Ectodermal cell (in vitro differentiated cells): Measurements from ENCODE around the gene PDE1A.

ENCODE experiments used
- H3K27ac ChIP-seq: 2 replicates; pipeline ENCODE4 v1.7.0; 2013; ENCODE audit warnings: mild to moderate bottlenecking, low read depth, low read length; ENCODE audit not compliant: insufficient read depth, poor library complexity, severe bottlenecking
- H3K27me3 ChIP-seq: 2 replicates; pipeline ENCODE4 v1.7.0; 2013; ENCODE audit warnings: mild to moderate bottlenecking, low read length; ENCODE audit not compliant: insufficient read depth, control insufficient read depth, poor library complexity, severe bottlenecking
- H3K36me3 ChIP-seq: one replicate; pipeline ENCODE4 v1.7.0; 2013; ENCODE audit warnings: low read length; ENCODE audit not compliant: control insufficient read depth, insufficient read depth
- H3K4me1 ChIP-seq: one replicate; pipeline ENCODE4 v1.7.0; 2013; ENCODE audit warnings: low read length; ENCODE audit not compliant: control insufficient read depth, insufficient read depth
- H3K4me3 ChIP-seq: 2 replicates; pipeline ENCODE4 v1.7.0; 2013; ENCODE audit warnings: low read depth, low read length, control low read depth; ENCODE audit not compliant: insufficient read depth
- H3K9me3 ChIP-seq: 2 replicates; pipeline ENCODE4 v1.7.0; 2013; ENCODE audit warnings: mild to moderate bottlenecking, low read length, moderate library complexity; ENCODE audit not compliant: control insufficient read depth
- WGBS, 2 experiments: methylation state at CpG; one replicate each; pipeline ENCODE4 v1.1.7; 2013; ENCODE audit warnings: missing lambda C conversion rate in 2 of 2; 5-methylcytosine and 5-hydroxymethylcytosine counted together

PDE1A gene

DNA sequence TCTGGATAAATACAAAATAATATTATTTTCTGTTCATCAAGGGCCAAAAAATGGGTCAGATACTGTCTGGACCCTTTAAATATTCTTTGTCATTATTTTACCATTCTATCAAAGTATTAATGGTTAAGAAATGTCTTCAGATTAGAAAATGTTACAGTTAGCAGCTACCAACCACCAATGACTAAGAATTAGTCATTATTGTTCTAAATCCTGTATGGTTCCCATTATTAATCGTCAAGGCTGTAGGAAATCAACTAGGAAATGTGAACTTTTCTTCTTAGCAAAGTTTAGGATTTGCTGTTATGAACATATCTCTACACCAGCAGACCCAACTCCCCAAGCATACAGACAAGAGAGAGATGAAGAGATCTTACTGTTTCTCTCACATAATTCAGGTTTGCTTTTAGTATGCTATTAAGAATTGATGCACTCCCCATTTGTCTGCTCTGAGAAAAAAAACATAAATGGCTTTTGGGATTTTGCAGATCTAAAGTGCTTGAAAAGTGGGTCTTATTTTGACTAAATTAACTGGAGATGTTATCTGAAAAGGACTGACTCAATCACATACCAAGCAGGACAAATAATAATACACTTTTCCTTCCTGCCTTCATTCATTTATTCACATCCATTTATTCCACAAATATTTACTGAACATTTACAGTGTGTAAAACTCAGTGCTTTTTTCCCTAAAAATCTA, 293.5 kb downstream of the PDE1A start:
- Histone ChIP-seq H3K27ac (no peak overlapping the region), H3K4me1 (no peaks in the 10 kb centered on the region), H3K27me3 (no peaks in the 10 kb centered on the region), H3K9me3 (no peaks in the 10 kb centered on the region), H3K4me3 (no peak overlapping the region), H3K36me3 (no peaks in the 10 kb centered on the region)
- WGBS, 2 experiments, result 100% methylated on average over 1 of the region's 1 CpG

- no peaks in the 10 kb centered on the region for H3K4me1 ChIP-seq
- H3K27me3 ChIP-seq, result no peaks in the 10 kb centered on the region
Observed at GRCh38 chr2:182132605-182133004, 294.2 kb downstream of the PDE1A start.

DNA sequence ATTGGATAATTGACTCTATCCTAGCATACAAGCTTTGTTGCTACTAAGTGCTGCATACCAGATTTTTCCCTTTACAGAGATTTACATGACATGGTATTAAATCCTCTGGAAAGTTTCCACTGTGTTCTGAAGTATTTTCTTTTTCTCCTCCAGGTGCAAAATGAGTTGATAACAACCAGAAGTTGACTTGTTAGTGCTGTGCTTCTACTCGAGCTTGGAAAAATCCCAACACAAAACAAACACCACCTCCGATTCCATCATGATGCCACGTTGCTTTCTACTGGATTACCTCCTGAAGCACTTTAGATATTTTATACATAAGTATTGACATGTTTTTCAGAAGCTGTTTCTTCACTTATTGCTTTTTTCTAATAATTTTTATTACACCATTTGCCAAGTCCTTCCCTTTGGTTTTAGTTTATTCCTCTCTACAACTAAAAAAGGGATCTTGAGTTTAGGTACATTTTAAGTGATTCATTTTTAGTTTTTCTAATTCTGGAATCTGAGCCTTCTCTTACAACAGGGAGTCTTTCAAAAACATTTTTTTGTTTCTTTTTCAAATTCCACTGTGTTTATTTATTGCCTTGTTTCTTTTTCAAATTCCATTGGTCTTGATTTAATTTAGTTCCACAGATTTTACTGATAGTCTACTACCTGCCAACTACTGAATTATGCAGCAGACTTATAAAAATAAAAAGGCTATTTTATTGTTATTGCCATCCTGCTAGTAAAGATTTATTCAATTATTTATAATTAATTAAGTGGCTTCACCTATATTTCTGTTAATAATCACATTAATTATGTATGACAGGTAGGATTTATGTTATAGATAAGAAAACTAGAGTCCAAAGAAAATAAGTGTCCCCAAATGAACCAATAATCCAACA, 297.8 kb downstream of the PDE1A start:
- H3K36me3 ChIP-seq, result no peaks in the 10 kb centered on the region
- H3K4me3 ChIP-seq, result no peak overlapping the region
- H3K9me3 ChIP-seq, result no peaks in the 10 kb centered on the region
- H3K27ac ChIP-seq, result no peak overlapping the region
- H3K27me3 ChIP-seq, result no peaks in the 10 kb centered on the region
- 78 to 85% methylated on average over 2 to 3 of the region's 3 CpGs for WGBS, 2 experiments
- H3K4me1 ChIP-seq, result no peaks in the 10 kb centered on the region

More at GRCh38 chr2:182132605-182133004, 294.2 kb downstream of the PDE1A start:
- Histone ChIP-seq H3K9me3 (no peaks in the 10 kb centered on the region), H3K27ac (no peak overlapping the region), H3K4me3 (no peak overlapping the region), H3K36me3 (no peaks in the 10 kb centered on the region)

DNA sequence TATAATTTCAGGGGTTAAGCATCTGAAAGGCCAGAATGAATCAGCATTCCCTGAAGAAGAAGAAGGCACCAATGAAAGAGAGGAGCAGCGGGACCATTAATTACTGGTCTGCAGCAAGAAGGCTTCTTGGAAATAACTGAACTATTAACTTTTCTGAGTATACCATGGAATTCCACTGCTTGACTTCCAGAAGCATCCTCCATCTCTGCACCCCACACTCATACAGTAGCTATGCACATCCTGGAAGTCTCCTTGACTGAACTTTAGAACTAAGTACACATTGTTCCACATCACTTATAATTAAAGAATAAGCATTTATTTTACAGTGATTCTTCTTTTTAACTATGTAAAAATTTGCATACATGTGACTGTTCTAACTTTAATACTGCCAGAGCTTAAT, 309.6 kb downstream of the PDE1A start:
- no peak overlapping the region for H3K4me3 ChIP-seq
- H3K4me1 ChIP-seq, result no peaks in the 10 kb centered on the region
- no peaks in the 10 kb centered on the region for H3K9me3 ChIP-seq
- no peaks in the 10 kb centered on the region for H3K36me3 ChIP-seq
- H3K27me3 ChIP-seq, result no peaks in the 10 kb centered on the region
- H3K27ac ChIP-seq, result no peak overlapping the region
- WGBS, 2 experiments, result 82 to 90% methylated on average over 1 of the region's 1 CpG

- H3K36me3 ChIP-seq, result no peaks in the 10 kb centered on the region
- H3K27me3 ChIP-seq, result no peaks in the 10 kb centered on the region
- no peaks in the 10 kb centered on the region for H3K4me1 ChIP-seq
- H3K4me3 ChIP-seq, result no peak overlapping the region
- no peak overlapping the region for H3K27ac ChIP-seq
- H3K9me3 ChIP-seq, result no peaks in the 10 kb centered on the region
- WGBS, 2 experiments, result 90 to 91% methylated on average over 1 of the region's 2 CpGs
Observed at GRCh38 chr2:182116774-182117173, 310.1 kb downstream of the PDE1A start.

GRCh38 chr2:182115258-182115657, 311.6 kb downstream of the PDE1A start:
- Histone ChIP-seq H3K36me3 (no peaks in the 10 kb centered on the region), H3K27ac (no peak overlapping the region), H3K4me3 (no peak overlapping the region), H3K27me3 (no peaks in the 10 kb centered on the region), H3K4me1 (no peaks in the 10 kb centered on the region), H3K9me3 (no peaks in the 10 kb centered on the region)

DNA sequence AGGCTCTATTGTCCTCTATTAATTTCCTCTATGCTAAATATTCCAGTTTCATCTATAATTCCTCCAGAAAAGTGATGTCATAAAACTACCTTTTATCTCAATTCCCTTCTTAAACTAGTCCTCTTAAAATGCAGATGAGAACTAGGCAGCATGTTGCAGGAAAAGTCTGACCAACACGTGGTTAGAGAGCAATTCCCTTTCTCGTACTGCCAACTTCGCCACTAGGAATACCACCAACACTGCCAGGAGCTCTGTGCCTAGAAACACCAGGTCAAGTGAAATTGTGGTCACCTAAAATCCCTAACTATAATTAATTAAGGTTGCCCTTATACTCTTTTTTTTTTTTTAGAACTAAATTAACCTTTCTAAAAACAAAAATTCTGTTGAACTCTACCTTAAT, 313.5 kb downstream of the PDE1A start:
- no peaks in the 10 kb centered on the region for H3K36me3 ChIP-seq
- H3K9me3 ChIP-seq, result no peaks in the 10 kb centered on the region
- no peak overlapping the region for H3K27ac ChIP-seq
- H3K27me3 ChIP-seq, result no peaks in the 10 kb centered on the region
- no peaks in the 10 kb centered on the region for H3K4me1 ChIP-seq
- 74 to 80% methylated on average over 3 of the region's 3 CpGs for WGBS, 2 experiments
- no peak overlapping the region for H3K4me3 ChIP-seq

DNA sequence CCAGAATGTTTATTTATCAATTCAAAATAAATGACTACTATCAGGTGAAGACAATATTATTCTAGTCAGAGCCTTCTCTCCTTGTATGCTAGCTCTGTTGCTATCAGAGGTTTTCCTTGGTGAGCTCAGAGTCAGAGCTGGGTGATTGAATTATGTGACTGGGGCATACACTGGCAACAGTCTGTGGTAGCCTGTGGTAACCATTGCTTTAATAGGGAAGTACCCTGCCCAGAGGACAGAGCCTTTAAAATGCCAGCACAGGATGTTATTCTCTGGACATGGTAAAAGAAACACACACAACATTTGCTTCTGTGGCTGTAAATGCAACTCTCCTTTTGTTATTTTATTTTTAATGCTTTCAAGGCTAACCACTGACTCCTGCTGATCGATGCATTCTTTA, 316.5 kb downstream of the PDE1A start:
- Histone ChIP-seq H3K27ac (no peak overlapping the region), H3K4me3 (no peak overlapping the region), H3K36me3 (no peaks in the 10 kb centered on the region), H3K27me3 (peaks cover 3% of the 10 kb centered on the region), H3K4me1 (no peaks in the 10 kb centered on the region), H3K9me3 (no peaks in the 10 kb centered on the region)
- WGBS, 2 experiments, result 80 to 92% methylated on average over 1 of the region's 1 CpG

DNA sequence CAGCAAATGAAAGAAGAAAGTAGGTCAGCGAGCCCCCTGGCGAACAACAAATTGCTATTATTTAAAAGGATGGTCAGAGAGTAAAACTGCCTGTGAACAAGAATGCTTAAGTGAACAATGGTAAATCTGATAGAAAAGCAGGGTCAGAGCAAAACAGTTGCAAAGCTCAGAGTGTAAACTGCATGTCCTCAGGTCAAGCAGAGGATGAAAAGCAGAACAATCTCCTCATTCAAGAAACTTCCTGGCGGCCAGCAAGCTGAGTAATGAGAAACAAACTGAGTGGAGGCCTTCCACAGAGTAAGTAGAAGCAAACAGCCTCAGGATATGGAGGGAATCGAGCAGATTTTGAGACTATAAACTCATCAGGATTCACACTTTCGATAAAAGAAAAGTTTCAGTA, 323.3 kb downstream of the PDE1A start:
- peaks cover 7% of the 10 kb centered on the region for H3K4me1 ChIP-seq
- H3K27ac ChIP-seq, result no peak overlapping the region
- H3K27me3 ChIP-seq, result peaks cover 3% of the 10 kb centered on the region
- H3K36me3 ChIP-seq, result no peaks in the 10 kb centered on the region
- H3K9me3 ChIP-seq, result no peaks in the 10 kb centered on the region
- no peak overlapping the region for H3K4me3 ChIP-seq
- 61 to 64% methylated on average over 5 of the region's 5 CpGs for WGBS, 2 experiments

- Histone ChIP-seq H3K4me3 (no peak overlapping the region), H3K27me3 (peaks cover 3% of the 10 kb centered on the region), H3K36me3 (no peaks in the 10 kb centered on the region), H3K4me1 (peaks cover 7% of the 10 kb centered on the region), H3K9me3 (no peaks in the 10 kb centered on the region), H3K27ac (no peak overlapping the region)
Observed at GRCh38 chr2:182101263-182101662, 325.6 kb downstream of the PDE1A start.
